ENCODE results near the gene LYZL6.

The LYZL6 gene, protein sequence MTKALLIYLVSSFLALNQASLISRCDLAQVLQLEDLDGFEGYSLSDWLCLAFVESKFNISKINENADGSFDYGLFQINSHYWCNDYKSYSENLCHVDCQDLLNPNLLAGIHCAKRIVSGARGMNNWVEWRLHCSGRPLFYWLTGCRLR

GRCh38 chr17:35943537-35943936 lies at the start of gene LYZL6:
Gene LYZL6 (minus strand): TSS chr17:35943713. CDS start chr17:35939356, 4,357 bp downstream.
- DNase-seq, result no peak

DNA sequence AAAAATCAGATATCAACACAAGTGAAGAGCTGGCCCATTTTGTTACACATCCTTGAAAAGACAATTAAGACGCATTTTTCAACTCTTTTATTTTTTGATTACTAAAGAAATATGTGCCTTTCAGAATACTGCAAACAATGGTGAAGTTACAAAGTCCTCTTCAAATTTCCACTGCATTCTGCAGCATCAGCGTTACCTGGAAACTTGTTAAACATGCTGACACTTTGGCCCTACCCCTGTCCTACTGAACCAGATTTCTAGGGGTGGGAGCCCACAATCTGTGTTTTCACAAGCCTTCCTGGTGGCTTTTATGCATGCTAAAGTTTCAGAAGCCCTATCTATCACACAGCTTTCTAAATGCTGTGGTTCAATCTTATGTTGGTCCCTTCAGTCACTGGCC lies 47.6 kb upstream of the LYZL6 start:
- no peak for DNase-seq

DNA sequence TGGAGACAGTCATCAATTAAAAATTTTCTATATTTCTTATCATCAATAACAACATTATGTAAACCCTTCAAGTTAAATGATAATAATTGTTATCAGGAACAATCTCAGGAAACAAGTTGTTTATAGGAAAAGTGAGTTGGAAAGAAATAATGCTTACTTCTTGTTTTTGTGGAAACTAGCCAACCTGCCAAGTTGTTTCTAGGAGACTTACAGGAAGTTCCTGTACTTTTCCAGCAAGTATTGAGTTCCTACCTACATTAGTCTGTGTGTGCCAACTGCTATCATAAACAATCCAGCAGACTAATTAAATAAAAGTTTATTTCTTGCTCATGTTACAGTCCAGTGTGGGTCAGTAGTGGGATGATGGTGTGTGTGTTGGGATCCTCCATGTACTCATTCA lies 44.7 kb upstream of the LYZL6 start:
- DNase-seq, result no peak

DNA sequence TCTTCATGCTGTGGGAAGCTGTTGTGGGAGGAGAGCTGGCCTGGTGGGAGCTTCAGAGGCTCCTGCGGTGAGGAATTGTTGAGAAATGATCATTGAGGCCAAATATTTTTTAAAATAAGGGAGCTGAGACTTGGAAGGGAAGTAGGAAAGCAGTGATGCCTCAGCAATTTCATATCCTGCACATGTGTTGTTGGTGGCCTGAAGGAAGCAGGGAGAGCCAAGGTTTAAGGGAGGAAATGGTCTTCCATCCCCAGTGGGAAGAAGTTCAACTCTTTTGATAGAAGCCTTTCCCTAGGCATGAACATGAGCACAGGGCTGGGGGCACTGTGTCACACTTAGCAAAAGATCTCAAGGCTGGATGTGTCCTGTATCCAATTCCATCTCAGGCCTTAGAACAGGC lies 43.1 kb upstream of the LYZL6 start, which contains the start of gene CCL14:
Gene CCL14 (minus strand): TSS at position 87 of the 400 bp plus-strand sequence. CDS start 80 bp downstream, at position 7.
- DNase-seq, result no peak

DNA sequence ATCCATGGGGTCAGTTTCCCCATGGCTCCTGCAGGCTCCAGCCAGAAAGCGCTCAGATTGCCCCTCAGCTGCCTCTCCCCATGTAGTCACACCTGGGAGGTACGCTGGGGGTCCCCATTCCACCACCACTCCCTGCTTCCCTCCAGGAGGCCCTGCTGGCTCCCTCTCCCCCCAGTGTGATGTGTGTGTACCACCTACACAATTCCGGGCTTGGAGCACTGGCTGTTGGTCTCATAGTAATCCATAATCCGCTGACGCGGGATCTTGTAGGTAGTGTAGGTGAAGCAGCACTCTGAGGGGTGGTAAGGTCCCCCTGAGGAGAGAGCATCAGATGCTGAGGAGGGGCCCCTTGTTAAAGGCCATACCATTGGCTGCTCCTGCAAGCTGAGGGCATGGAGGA lies 40.6 kb upstream of the LYZL6 start:
- no peak for DNase-seq

DNA sequence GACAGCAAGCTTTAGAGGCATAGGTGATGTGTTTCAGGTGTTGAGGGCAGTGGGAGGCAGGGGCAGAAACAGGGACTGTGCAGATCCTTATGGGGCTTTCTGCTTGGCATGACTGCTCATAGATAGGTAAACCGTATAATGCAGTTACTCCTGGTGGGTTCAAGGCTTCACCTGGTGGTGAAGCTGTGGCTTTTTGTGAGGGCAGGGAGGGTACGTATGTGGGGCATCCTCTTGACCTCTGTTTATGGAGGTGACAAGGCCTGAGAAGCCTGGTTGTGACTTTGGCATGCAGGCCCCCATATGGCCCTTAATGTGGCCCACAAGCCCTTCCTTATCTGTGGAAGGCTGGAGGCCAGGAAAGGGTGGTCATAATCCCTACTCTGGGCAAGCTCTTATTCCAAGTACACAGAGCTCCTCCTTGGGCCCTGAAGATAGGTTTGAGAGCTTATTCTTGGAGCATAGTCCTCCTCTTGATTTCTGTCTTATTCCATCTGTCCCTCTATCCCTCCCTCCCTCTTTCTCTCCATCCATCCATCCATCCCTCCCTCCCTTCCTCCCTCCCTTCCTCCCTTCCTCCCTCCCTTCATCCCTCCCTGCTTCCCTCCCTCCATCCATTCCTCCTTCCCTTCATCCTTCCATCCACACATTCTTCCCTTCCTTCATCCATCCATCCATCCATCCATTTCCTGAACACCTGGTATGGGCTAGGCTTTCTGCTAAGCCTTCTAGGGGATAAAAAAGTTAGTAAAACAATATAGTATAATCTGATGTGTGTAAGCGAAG lies 39.1 kb upstream of the LYZL6 start:
- DNase-seq, result no peak

DNA sequence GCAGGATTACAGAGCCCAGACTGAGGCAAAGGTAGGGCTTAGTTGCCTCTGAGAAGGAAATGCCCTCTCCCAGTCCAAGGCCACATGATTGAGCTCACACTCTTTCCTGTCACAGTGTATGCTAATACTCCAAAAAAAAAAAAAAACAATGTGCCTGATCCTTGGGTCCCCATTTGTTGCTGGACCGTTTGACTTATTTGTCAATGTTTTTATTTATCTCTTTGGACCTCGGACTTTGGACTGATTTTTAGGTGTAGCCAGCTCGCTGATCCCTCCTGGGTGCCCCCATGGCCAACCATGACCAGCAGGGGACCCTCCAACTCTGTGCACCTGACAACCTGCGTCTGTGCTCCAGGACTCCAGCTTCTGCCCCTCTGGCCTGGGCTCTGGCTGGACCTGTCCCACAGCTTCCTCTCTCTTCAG lies 38.4 kb upstream of the LYZL6 start:
- no peak for DNase-seq

DNA sequence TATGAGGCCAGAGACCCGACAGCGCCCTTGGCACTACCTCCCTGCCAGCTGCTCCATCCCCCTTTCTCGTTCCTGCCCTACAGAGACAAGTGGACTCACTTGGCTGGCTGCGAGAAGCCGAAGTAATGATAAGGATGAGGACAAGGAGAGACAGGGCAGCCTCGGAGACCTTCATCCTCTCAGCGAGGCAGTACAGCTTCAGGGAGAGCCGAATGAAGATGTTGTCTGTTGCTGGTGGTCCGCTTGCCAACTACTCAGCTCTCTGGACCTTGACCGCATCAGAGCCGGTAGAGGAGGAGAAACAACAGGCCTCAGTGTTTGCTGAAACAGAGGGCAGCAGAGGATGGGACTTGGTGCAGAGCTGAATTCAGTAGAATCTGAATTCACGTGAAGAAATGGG lies 37.7 kb upstream of the LYZL6 start, which contains the start of gene CCL16:
Gene CCL16 (minus strand): TSS at position 252 of the 400 bp plus-strand sequence. CDS start 77 bp downstream, at position 175.
- DNase-seq, result no peak

- no peak for DNase-seq
Measured at GRCh38 chr17:35978346-35978745, 34.8 kb upstream of the LYZL6 start.

DNA sequence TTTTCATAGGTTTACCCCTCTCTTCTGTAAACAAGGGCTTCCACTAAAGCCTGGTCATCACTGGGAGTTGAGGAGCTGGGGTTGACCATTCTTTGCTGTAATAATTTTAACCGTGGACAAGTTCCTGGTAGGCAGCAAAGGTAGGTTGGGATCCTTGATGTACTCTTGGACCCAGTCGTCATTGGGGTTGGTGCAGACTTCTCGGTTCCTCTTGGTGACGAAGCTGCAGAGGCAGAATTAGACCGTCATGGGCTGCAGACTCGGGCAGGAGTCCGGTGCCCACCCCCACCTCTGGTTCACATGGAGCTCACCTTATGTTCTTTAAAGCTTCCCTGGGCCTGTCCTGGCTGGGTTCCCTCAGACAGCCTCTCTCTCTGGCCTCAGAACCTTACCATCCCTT lies 34.0 kb upstream of the LYZL6 start:
- no peak for DNase-seq

DNA sequence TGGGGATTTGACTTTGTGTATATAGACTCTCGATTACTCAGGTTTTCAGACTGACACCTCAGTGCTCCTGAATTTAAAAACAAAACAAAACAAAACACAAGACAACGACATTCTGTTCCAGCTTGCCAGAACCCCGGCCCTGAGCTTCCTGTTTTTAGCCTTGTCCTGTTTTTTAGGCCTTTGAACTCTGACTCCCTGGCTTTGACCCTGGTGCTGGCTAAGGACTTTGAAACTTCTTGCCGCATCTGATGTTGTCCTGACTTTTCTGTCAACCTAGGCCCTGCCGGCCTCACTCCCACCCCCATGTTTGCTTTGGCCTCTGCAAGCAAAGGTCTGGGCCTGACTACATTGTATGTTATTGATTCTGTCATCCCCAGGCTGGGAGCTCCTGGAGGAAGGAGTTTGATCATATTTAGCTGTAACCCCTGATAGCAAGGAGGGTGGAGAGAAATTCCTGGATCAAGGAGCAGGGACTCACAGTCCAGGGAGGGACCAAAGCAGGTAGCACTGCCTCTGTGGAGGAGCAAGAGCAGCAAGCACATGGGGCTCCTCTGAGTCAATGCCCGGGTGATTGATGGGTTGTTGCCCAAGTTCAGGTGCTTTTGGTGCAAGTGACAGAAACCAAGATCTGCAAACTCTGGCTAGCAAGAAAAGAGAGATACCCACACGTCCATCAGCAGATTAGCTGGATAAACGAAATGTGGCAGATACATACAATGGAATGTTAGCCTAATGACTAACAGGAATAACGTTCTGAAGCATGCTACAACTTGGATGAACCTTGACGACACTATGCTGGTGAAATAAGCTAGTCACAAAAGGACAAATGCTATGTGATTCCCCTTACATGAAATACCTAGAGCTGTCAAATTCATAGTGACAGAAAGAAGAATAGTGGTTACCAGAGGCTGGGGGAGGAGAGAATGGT lies 30.1 kb upstream of the LYZL6 start:
- no peak for DNase-seq

- no peak for DNase-seq
Measured at GRCh38 chr17:35972945-35973332, 29.4 kb upstream of the LYZL6 start.

GRCh38 chr17:35972535-35972934 lies 29.0 kb upstream of the LYZL6 start:
- no peak for DNase-seq

DNA sequence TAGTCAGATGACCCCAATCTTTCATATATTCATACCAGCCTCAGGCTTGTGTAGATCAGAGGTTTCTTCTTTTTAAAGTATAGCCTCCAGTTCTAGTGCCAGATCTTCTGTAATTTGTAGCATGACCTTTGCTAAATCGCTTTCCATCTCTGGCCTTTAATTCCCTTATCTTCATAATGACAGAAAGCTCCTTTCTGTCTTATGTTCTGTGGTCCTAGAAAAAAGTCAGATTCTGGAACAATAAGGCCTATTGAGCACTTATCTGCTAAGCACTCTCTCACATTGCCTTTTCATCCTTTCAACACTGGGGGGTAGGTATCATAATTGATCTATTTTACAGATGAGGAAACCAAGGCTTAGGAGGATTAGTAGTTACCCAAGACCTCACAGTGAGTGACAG lies 28.6 kb upstream of the LYZL6 start:
- DNase-seq, result no peak

- peak; percentile 61 for DNase-seq
Measured at GRCh38 chr17:35969558-35970380, 26.3 kb upstream of the LYZL6 start.

DNA sequence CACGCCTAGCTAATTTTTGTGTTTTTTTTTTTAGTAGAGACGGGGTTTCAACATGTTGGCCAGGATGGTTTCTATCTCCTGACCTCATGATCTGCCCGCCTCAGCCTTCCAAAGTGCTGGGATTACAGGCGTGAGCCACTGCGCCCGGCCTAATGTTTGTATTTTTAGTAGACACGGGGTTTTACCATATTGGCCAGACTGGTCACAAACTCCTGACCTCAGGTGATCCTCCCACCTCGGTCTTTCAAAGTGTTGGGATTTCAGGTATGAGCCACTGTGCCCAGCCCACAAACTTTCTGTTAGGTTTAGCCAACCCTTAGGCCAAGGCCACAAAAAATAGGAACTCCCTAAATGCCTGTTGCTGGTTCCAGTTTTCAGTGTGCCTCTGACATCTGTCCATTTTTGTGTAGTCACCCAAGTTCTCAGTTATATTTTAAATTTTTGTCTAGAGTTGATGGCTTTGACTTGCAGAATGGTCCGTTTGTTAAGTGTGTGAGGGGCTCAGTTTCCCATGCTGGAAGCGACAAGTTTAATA lies 25.1 kb upstream of the LYZL6 start:
- no peak for DNase-seq

DNA sequence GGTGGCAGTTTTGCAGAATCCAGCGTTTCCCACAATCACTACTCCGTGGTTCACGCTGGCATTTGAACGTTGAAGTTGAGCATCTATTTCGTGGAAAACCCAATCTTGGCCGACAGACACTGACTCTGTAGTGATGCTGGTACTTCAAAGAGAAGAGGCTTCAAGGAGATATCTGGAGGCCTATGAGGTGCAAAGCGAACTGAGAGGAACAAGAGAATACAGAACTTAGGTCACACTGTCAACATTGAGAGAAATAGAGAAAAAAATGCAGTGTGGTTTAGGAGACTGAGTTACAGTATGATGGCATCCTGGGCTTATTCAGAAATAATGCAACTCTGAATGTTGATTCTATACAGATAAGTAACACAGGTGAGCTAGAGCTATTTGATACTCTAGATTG lies 21.8 kb upstream of the LYZL6 start:
- no peak for DNase-seq

DNA sequence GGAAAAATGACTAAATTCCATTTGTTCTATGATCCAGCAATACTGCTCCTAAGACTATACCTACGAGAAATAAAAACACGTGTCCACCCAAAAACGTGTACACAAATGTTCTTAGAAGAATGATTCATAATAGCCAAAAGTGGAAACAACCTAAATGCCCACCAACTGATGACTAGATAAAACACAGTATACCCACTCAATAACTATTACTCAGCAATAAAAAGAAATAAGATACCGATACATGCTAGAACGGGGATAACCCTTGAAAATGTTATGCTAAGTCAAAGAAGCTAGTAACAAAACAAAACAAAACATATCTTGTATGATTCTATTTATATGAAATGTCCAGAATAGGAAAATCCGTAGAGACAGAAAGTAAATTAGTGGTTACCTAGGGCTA lies 20.1 kb upstream of the LYZL6 start:
- no peak for DNase-seq

- no peak for DNase-seq
Measured at GRCh38 chr17:35953720-35954119, 10.2 kb upstream of the LYZL6 start.

- DNase-seq, result no peak
Measured at GRCh38 chr17:35949401-35949800, 5.9 kb upstream of the LYZL6 start.

DNA sequence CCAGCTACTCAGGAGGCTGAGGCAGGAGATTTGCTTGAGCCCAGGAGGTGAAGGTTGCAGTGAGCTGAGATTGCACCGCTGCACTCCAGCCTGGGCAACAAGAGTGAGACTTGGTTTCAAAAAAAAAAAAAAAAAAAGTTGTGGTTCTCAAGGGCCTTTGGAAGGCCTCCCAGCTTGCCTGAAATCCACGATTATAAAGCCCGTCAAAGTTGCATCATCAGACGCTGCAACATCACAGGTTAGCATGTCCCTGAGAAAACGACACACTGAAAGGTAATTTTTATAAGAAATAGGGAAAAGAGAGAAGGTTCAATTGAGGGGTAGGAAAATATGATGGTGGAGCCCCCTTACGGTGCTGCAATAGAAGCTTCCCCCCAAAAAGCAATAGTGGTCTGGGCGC lies 4.6 kb upstream of the LYZL6 start:
- no peak for DNase-seq

GRCh38 chr17:35947156-35947585 lies 3.7 kb upstream of the LYZL6 start:
- DNase-seq, result peak; percentile 28

Measured in fibroblast of skin of right quadriceps (primary cell).